ENCODE data around the gene SARDH. TPM values are rescaled to one million over a fixed set of nuclear protein-coding genes. Genes with fewer than 3 reads are reported as not detected.

The SARDH gene
- total and polyA plus RNA-seq, 2 donors (not counting 3 experiments of a cell fraction or from before 2014, with no cell fraction given): 0.19 to 0.44 TPM

DNA sequence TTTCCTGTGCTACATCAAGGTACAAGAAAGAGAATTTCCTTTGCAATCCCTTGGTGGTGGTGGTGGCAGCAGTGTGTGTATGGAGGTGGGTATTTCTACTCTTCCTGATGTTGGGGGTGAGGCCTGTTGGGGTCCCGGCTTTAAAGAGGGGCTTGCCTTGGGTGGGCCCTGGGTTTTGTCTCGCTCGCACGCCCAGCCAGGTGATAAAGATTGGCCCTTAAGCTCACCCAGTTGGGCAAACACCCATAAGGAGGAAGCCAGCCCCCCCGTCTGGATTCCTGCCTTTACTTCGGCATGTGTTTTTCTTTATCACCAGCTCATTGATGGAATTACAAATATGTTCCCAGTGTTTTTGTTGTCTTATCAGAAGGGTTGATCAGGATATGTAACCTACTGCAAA, 16.0 kb upstream of the SARDH start:
- Histone ChIP-seq H3K9me3 (replicated peaks; ENCODE audit: control insufficient read depth, insufficient read depth, low read length) (no peaks in the 10 kb centered on the region), H2AFZ (ENCODE audit: low read depth, low read length) (no peak overlapping the region), H3K9me1 (replicated peaks; ENCODE audit: control insufficient read depth, extremely low read depth, insufficient read depth, low read length) (no peaks in the 10 kb centered on the region), H3K79me2 (ENCODE audit: control insufficient read depth, insufficient read depth, low read length) (no peaks in the 10 kb centered on the region), H3K27ac (ENCODE audit: insufficient read depth, low read depth, low read length) (no peak overlapping the region), H3K36me3 (ENCODE audit: control insufficient read depth in 2 of 2, extremely low read depth in 1 of 2, insufficient read depth in 2 of 2, low read length in 2 of 2) (no peaks in the 10 kb centered on the region), H3K27me3 (ENCODE audit: control insufficient read depth in 2 of 2, insufficient read depth in 2 of 2, low read length in 2 of 2) (peaks cover 4% of the 10 kb centered on the region in 2 experiments), H3K4me3 (replicated peaks in 1 of 3; ENCODE audit: insufficient read depth in 1 of 3, low read depth in 1 of 3, low read length in 3 of 3) (no peak overlapping the region), H3K4me1 (ENCODE audit: control insufficient read depth, extremely low read depth, insufficient read depth, low read length) (no peaks in the 10 kb centered on the region), H4K20me1 (replicated peaks; ENCODE audit: control insufficient read depth, extremely low read depth, insufficient read depth, low read length) (no peaks in the 10 kb centered on the region), H3K9ac (replicated peaks; ENCODE audit: extremely low read depth, insufficient read depth, low read length) (no peak overlapping the region), H3K4me2 (ENCODE audit: insufficient read depth, low read length) (no peak overlapping the region)
- ChIA-PET POLR2A (no interaction called here), CTCF (interaction anchor here (2.9 kb wide), 1 partner anchor 12 kb away, joined by 12 read pairs; no protein-coding TSS in a partner anchor)
- intact Hi-C loops (cut with micrococcal nuclease): no loop called here
- FAIRE-seq: no peak
- no peak for DNase-seq (ENCODE audit: low read depth, low spot score)
- no TSS peak for BruUV-seq (replicated peaks)
- TF ChIP-seq POLR2A (IDR thresholded peaks at IDR 0.05; ENCODE audit: low read depth, low read length) (no peak), POLR2AphosphoS5 (IDR thresholded peaks at IDR 0.05; ENCODE audit: insufficient read depth, low read depth, low read length) (no peak), GATA2 (IDR thresholded peaks at IDR 0.05; ENCODE audit: insufficient read depth, insufficient read length, low read depth, low read length) (no peak), FOS (IDR thresholded peaks at IDR 0.05; ENCODE audit: borderline replicate concordance, insufficient read depth, low read length) (no peak), MYC (IDR thresholded peaks at IDR 0.05; ENCODE audit: low read depth, low read length) (no peak), EZH2 (IDR thresholded peaks at IDR 0.05; ENCODE audit: borderline replicate concordance, low read depth, low read length, severe bottlenecking) (no peak), JUN (IDR thresholded peaks at IDR 0.05; ENCODE audit: borderline replicate concordance, insufficient read depth, insufficient read length, low read depth) (no peak)
- TF ChIP-seq, protein P1, sequence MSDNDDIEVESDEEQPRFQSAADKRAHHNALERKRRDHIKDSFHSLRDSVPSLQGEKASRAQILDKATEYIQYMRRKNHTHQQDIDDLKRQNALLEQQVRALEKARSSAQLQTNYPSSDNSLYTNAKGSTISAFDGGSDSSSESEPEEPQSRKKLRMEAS (IDR thresholded peaks at IDR 0.05; ENCODE audit: insufficient read depth, insufficient read length): no peak
- TF ChIP-seq, protein P2, sequence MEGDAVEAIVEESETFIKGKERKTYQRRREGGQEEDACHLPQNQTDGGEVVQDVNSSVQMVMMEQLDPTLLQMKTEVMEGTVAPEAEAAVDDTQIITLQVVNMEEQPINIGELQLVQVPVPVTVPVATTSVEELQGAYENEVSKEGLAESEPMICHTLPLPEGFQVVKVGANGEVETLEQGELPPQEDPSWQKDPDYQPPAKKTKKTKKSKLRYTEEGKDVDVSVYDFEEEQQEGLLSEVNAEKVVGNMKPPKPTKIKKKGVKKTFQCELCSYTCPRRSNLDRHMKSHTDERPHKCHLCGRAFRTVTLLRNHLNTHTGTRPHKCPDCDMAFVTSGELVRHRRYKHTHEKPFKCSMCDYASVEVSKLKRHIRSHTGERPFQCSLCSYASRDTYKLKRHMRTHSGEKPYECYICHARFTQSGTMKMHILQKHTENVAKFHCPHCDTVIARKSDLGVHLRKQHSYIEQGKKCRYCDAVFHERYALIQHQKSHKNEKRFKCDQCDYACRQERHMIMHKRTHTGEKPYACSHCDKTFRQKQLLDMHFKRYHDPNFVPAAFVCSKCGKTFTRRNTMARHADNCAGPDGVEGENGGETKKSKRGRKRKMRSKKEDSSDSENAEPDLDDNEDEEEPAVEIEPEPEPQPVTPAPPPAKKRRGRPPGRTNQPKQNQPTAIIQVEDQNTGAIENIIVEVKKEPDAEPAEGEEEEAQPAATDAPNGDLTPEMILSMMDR (IDR thresholded peaks at IDR 0.05; ENCODE audit: extremely low read depth in 1 of 2, insufficient read depth in 1 of 2, low read depth in 1 of 2, low read length in 2 of 2): no peak
- dilution Hi-C loops (cut with MboI; ENCODE audit: extremely low pct_ligation_motif_present, low sequenced_read_pairs): no loop called here
